GM12865 (cell line): ENCODE results near the gene KCTD2.
A peak's percentile ranks its signal among the peaks of the same experiment; 100 is the strongest.
"Not testable (repeated sequence)": the region's sequence is repeated elsewhere in the genome, so short reads cannot be mapped to it uniquely, and the experiment has no call there.

Experiments
- DNase-seq: peaks from one replicate; pipeline ENCODE4 v3.0.0; 2010; ENCODE audit warnings: low read depth
- H3K4me3 ChIP-seq: 2 replicates; pipeline ENCODE4 v1.5.1; 2011; ENCODE audit warnings: mild to moderate bottlenecking, low read depth, low read length, control low read depth
- CTCF ChIP-seq: IDR thresholded peaks from 2 replicates; pipeline ENCODE4 v1.5.1; 2011; ENCODE audit warnings: low read length, control low read depth, low read depth, inconsistent platforms; ENCODE audit not compliant: insufficient read depth; ENCODE audit errors: missing control alignments

The KCTD2 gene

GRCh38 chr17:75064867-75065561 lies 18.0 kb downstream of the KCTD2 start:
- DNase-seq, result no peak
- H3K4me3 ChIP-seq, result no peak overlapping the region
- no peak for TF ChIP-seq CTCF

- TF ChIP-seq CTCF, result no peak
- peak; percentile 66 for DNase-seq
- H3K4me3 ChIP-seq, result no peak overlapping the region
Measured at GRCh38 chr17:75065562-75066151, 18.6 kb downstream of the KCTD2 start.

GRCh38 chr17:75067856-75068255 lies 20.8 kb downstream of the KCTD2 start:
- H3K4me3 ChIP-seq, result no peak overlapping the region
- no peak for TF ChIP-seq CTCF
- peak; percentile 41 for DNase-seq

- H3K4me3 ChIP-seq, result no peak overlapping the region
- TF ChIP-seq CTCF, result no peak
- DNase-seq, result no peak
Measured at GRCh38 chr17:75068750-75069149, 21.7 kb downstream of the KCTD2 start.

GRCh38 chr17:75069783-75070182 lies 22.8 kb downstream of the KCTD2 start:
- no peak overlapping the region for H3K4me3 ChIP-seq
- DNase-seq, result no peak
- no peak for TF ChIP-seq CTCF

- DNase-seq, H3K4me3 ChIP-seq: not testable (repeated sequence)
Measured at GRCh38 chr17:75071478-75072271, 24.6 kb downstream of the KCTD2 start.

- H3K4me3 ChIP-seq, DNase-seq: not testable (repeated sequence)
Measured at GRCh38 chr17:75072909-75073308, 25.9 kb downstream of the KCTD2 start.
